ENCODE data around the gene NRL. TPM values are rescaled to one million over a fixed set of nuclear protein-coding genes. Genes with fewer than 3 reads are reported as not detected.

The NRL gene
- total and polyA plus RNA-seq, 9 of the 15 experiments (the other 6 are each of a cell fraction or from before 2014, with no cell fraction given) = 0.07 to 2.7 (median 1.4) TPM; not detected in 1

DNA sequence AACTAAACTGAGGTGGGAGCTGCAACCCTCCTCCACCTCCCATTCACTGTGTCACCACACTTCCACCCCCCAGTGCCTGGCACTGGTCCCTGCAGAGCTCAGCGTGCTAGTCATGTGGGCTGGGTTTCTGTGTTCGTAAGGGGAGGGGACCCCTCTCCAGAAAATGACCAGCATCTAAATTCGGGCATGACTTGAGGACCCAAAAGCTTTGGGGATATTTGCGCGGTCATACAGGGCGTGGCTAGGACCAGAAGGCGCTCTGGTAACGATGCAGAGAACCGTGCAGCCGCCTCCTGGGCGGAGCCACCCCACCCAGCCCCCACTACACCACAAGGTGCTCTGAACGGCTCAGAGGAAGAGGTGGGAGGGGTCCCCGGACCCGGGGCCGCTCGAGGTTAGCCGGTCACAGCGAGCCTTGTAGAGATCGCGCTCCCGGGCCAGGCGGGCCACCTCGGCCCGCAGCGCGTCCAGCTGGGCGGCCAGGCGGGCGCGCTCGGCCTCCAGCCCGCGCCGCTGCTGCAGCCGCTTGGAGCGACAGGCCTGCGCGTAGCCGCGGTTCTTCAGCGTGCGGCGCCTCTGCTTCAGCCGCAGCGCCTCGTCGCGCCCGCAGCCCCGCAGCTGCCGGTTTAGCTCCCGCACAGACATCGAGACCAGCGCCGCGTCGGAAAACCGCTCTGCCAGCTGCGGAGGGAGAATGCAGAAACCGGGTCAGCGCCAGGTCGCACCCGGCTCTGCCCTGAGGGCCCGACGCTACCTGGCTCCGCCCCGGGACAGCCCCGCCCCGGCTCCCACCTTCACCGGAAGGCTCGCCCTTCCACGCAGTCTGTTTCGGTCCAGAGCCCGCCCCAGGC is 33.6 kb downstream of the NRL start (continued):
- TF ChIP-seq GATA2 (CRISPR knock-in tag; IDR thresholded peaks at IDR 0.05) = no peak
- TF ChIP-seq POLR2AphosphoS2 (IDR thresholded peaks at IDR 0.05; ENCODE audit: low read length) = no peak
- no peak for TF ChIP-seq ATF4 (CRISPR knock-in tag; IDR thresholded peaks at IDR 0.05)
- TF ChIP-seq ZNF551 (CRISPR knock-in tag; IDR thresholded peaks at IDR 0.05) = no peak
- no peak for TF ChIP-seq ZNF143 (CRISPR knock-in tag; IDR thresholded peaks at IDR 0.05)
- TF ChIP-seq MYBL2 (IDR thresholded peaks at IDR 0.05; ENCODE audit: low read depth) = no peak
- TF ChIP-seq MYBL2 (CRISPR knock-in tag; IDR thresholded peaks at IDR 0.05; ENCODE audit: borderline replicate concordance) = no peak
- TF ChIP-seq ZSCAN32 (CRISPR knock-in tag; IDR thresholded peaks at IDR 0.05) = no peak
- TF ChIP-seq ZFX (CRISPR knock-in tag; IDR thresholded peaks at IDR 0.05) = peak; percentile 82
- no peak for TF ChIP-seq ZNF707 (CRISPR knock-in tag; conservative IDR thresholded peaks at IDR 0.05)
- no peak for TF ChIP-seq FOXK2 (conservative IDR thresholded peaks at IDR 0.05 in 1 of 2, IDR thresholded peaks at IDR 0.05 in 1 of 2; ENCODE audit: low read depth in 2 of 2)
- TF ChIP-seq CHAMP1 (IDR thresholded peaks at IDR 0.05) = no peak
- TF ChIP-seq, protein P1, sequence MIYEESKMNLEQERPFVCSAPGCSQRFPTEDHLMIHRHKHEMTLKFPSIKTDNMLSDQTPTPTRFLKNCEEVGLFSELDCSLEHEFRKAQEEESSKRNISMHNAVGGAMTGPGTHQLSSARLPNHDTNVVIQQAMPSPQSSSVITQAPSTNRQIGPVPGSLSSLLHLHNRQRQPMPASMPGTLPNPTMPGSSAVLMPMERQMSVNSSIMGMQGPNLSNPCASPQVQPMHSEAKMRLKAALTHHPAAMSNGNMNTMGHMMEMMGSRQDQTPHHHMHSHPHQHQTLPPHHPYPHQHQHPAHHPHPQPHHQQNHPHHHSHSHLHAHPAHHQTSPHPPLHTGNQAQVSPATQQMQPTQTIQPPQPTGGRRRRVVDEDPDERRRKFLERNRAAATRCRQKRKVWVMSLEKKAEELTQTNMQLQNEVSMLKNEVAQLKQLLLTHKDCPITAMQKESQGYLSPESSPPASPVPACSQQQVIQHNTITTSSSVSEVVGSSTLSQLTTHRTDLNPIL (CRISPR knock-in tag; IDR thresholded peaks at IDR 0.05) = no peak
- TF ChIP-seq, protein P2, sequence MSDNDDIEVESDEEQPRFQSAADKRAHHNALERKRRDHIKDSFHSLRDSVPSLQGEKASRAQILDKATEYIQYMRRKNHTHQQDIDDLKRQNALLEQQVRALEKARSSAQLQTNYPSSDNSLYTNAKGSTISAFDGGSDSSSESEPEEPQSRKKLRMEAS (CRISPR knock-in tag; IDR thresholded peaks at IDR 0.05) = no peak
- no peak for TF ChIP-seq ZNF644 (tag; IDR thresholded peaks at IDR 0.05; ENCODE audit: low read depth)
- TF ChIP-seq ZNF764 (CRISPR knock-in tag; IDR thresholded peaks at IDR 0.05; ENCODE audit: low read depth) = no peak
- no peak for TF ChIP-seq MXI1 (IDR thresholded peaks at IDR 0.05; ENCODE audit: low read depth, low read length)
- 0 out of 2 replicates have a peak, but pooled peaks have one; percentile 13 for TF ChIP-seq KDM2B (CRISPR knock-in tag; IDR thresholded peaks at IDR 0.05)
- no peak for TF ChIP-seq ILF3 (IDR thresholded peaks at IDR 0.05; ENCODE audit: borderline replicate concordance)
- TF ChIP-seq CHD2 (IDR thresholded peaks at IDR 0.05; ENCODE audit: low read depth, low read length) = no peak
- TF ChIP-seq CREM (IDR thresholded peaks at IDR 0.05; ENCODE audit: low read depth) = peak; percentile 52
- TF ChIP-seq FOXA3 (CRISPR knock-in tag; conservative IDR thresholded peaks at IDR 0.05 in 1 of 2, IDR thresholded peaks at IDR 0.05 in 1 of 2) = no peak
- no peak for TF ChIP-seq KLF13 (tag; IDR thresholded peaks at IDR 0.05; ENCODE audit: borderline replicate concordance, low read depth)
- TF ChIP-seq PTRF (tag; IDR thresholded peaks at IDR 0.05) = no peak
